AG04450 (cell line): ENCODE measurements around the gene KHK. TPM values are rescaled to one million over a fixed set of nuclear protein-coding genes. Genes with fewer than 3 reads are reported as not detected.

Source experiments
- CTCF ChIA-PET: fragments of 300-600, 350-600 bp; formaldehyde crosslinking; extraction: SDS; loops from one replicate; lab custom pipeline; 2022; ENCODE audit warnings: antibody characterized with exemption, inconsistent platforms; lab: Charles Lee
- POLR2A ChIA-PET: fragments of 350-600 bp; formaldehyde crosslinking; extraction: SDS; loops from one replicate; lab custom pipeline; 2021; ENCODE audit warnings: antibody characterized with exemption, inconsistent platforms; lab: Yijun Ruan, JAX
- DNase-seq: peaks from one replicate; pipeline ENCODE4 v3.0.0-alpha.2; 2011; ENCODE audit warnings: low read depth, low spot score
- H3K27ac ChIP-seq: one replicate; pipeline ENCODE4 v1.5.1; 2012; ENCODE audit warnings: low read depth, low read length, control low read depth
- H3K27me3 ChIP-seq: one replicate; pipeline ENCODE4 v1.6.0; 2012; ENCODE audit warnings: low read length; ENCODE audit not compliant: control insufficient read depth, insufficient read depth
- H3K4me3 ChIP-seq: 2 replicates; pipeline ENCODE4 v1.5.1; 2011; ENCODE audit warnings: mild to moderate bottlenecking, low read depth, low read length, control low read depth
- H3K9me3 ChIP-seq: 2 replicates; pipeline ENCODE4 v1.5.1; 2012; ENCODE audit warnings: low read length; ENCODE audit not compliant: control insufficient read depth, insufficient read depth
- polyA plus RNA-seq: library from polyadenylated mRNA; depleted of rRNA; stranded (reverse); fragments of >200 nt; gene quantifications from 2 replicates; pipeline ENCODE4 v1.2.3, GENCODE V29; 2011
- TF ChIP-seq, protein P1 (sequence below): IDR thresholded peaks from 2 replicates; pipeline ENCODE4 v1.5.1; 2011; ENCODE audit warnings: low read depth, low read length, control low read depth, inconsistent platforms

Gene KHK
- polyA plus RNA-seq, 1 experiment: 0.37 TPM

GRCh38 chr2:27095745-27096651, 9.4 kb downstream of the KHK start:
- no peak for DNase-seq
- Histone ChIP-seq H3K4me3 (peak overlapping the region; percentile 32), H3K27me3 (no peaks in the 10 kb centered on the region), H3K9me3 (no peaks in the 10 kb centered on the region; the same call in 1 of the 2 replicates), H3K27ac (no peak overlapping the region)
- TF ChIP-seq, protein P1, sequence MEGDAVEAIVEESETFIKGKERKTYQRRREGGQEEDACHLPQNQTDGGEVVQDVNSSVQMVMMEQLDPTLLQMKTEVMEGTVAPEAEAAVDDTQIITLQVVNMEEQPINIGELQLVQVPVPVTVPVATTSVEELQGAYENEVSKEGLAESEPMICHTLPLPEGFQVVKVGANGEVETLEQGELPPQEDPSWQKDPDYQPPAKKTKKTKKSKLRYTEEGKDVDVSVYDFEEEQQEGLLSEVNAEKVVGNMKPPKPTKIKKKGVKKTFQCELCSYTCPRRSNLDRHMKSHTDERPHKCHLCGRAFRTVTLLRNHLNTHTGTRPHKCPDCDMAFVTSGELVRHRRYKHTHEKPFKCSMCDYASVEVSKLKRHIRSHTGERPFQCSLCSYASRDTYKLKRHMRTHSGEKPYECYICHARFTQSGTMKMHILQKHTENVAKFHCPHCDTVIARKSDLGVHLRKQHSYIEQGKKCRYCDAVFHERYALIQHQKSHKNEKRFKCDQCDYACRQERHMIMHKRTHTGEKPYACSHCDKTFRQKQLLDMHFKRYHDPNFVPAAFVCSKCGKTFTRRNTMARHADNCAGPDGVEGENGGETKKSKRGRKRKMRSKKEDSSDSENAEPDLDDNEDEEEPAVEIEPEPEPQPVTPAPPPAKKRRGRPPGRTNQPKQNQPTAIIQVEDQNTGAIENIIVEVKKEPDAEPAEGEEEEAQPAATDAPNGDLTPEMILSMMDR: no peak
- POLR2A ChIA-PET: no interaction called here
- CTCF ChIA-PET: interaction anchor here (0.9 to 9.6 kb wide), 4 partner anchors 9 to 250 kb away, joined by 3 to 136 read pairs (median 28); partner anchors contain the start of gene KHK

DNA sequence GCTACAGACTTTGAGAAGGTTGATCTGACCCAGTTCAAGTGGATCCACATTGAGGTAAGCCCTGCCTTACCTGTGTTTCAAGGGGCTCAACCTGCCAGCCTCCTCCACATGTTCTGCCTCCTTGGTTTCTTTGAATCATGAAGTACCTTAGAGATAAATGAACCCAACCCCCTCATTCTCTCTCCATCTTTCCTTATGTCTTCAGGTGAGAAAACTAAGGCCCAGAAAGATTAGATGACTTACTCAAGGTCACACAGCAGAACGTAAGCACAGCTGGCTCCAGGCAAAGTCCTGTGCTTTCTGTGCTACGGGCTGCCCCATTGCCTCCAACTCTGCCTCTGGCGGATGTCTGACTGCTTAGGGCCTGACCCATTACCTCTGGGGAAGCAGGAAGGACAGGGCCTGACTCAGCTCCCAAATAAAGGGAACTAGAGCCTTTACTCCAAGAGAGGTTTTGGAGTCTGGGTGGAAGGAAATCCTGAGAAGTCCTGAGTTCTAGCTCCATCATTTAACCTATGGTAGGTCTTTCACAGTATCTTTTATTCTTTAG, 10.3 kb downstream of the KHK start:
- Histone ChIP-seq H3K4me3 (no peak overlapping the region), H3K9me3 (no peaks in the 10 kb centered on the region; the same call in 1 of the 2 replicates), H3K27me3 (no peaks in the 10 kb centered on the region), H3K27ac (no peak overlapping the region)
- no peak for DNase-seq
- TF ChIP-seq, protein P1: no peak
- ChIA-PET POLR2A (no interaction called here), CTCF (interaction anchor here (0.9 to 9.6 kb wide), 6 partner anchors 10 to 250 kb away, joined by 3 to 136 read pairs (median 28); partner anchors contain the start of gene KHK)

- Histone ChIP-seq H3K4me3 (no peak overlapping the region), H3K27ac (no peak overlapping the region), H3K27me3 (no peaks in the 10 kb centered on the region), H3K9me3 (no peaks in the 10 kb centered on the region; the same call in 1 of the 2 replicates)
- CTCF ChIA-PET: interaction anchor here (1.0 to 9.6 kb wide), 5 partner anchors 36 to 207 kb away, joined by 3 to 136 read pairs (median 50); no protein-coding TSS in a partner anchor
- no peak for DNase-seq
- TF ChIP-seq, protein P1: no peak
- POLR2A ChIA-PET: no interaction called here
Measured at GRCh38 chr2:27097341-27097740, 10.8 kb downstream of the KHK start.

DNA sequence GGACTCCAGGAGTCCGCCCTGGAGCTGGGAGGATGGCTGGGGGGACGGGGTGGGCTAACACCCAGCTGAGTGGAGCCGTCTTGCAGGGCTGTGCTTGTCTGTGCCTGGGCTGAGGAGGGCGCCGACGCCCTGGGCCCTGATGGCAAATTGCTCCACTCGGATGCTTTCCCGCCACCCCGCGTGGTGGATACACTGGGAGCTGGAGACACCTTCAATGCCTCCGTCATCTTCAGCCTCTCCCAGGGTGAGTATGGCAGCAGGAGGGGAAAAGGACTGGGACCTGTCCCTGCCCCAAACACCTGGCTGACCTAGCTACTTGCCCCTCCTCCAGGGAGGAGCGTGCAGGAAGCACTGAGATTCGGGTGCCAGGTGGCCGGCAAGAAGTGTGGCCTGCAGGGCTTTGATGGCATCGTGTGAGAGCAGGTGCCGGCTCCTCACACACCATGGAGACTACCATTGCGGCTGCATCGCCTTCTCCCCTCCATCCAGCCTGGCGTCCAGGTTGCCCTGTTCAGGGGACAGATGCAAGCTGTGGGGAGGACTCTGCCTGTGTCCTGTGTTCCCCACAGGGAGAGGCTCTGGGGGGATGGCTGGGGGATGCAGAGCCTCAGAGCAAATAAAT, 12.9 kb downstream of the KHK start:
- Histone ChIP-seq H3K9me3 (no peaks in the 10 kb centered on the region; the same call in 1 of the 2 replicates), H3K27ac (no peak overlapping the region), H3K27me3 (peaks cover 12% of the 10 kb centered on the region), H3K4me3 (no peak overlapping the region)
- TF ChIP-seq, protein P1: no peak
- CTCF ChIA-PET: interaction anchor here (1.0 to 9.6 kb wide), 8 partner anchors 25 to 205 kb away, joined by 3 to 136 read pairs (median 6); partner anchors contain the start of gene ABHD1
- POLR2A ChIA-PET: interaction anchor here (0.7 kb wide), 1 partner anchor 246 kb away, joined by 3 read pairs; no protein-coding TSS in a partner anchor
- DNase-seq: no peak
